Loucy (cell line): ENCODE measurements around the gene CLCN6.

Experiments used
- H2AFZ ChIP-seq: fragments of 200-600 bp; sonication (generic); 2 replicates; pipeline ENCODE4 v1.6.0; 2016; ENCODE audit warnings: antibody characterized with exemption, mild to moderate bottlenecking, low read length, moderate library complexity
- H3F3A ChIP-seq: fragments of 200-600 bp; 2 replicates; pipeline ENCODE4 v1.6.0; 2016; ENCODE audit warnings: antibody characterized with exemption, low read depth, mild to moderate bottlenecking
- H3K27me3 ChIP-seq: fragments of 200-600 bp; sonication (generic); 2 replicates; pipeline ENCODE4 v1.6.1; 2014; ENCODE audit warnings: low read length, mild to moderate bottlenecking; ENCODE audit not compliant: insufficient read depth, poor library complexity, severe bottlenecking
- H3K36me3 ChIP-seq: fragments of 200-600 bp; sonication (generic); 2 replicates; pipeline ENCODE4 v1.6.1; 2016; ENCODE audit warnings: low read length; ENCODE audit not compliant: insufficient read depth
- H3K4me1 ChIP-seq: fragments of 200-600 bp; sonication (generic); 2 replicates; pipeline ENCODE4 v1.5.1; 2014; ENCODE audit warnings: low read length, mild to moderate bottlenecking; ENCODE audit not compliant: insufficient read depth, poor library complexity, severe bottlenecking
- H3K4me2 ChIP-seq: fragments of 200-600 bp; sonication (generic); 2 replicates; pipeline ENCODE4 v1.6.0; 2014; ENCODE audit warnings: antibody characterized with exemption, low read length, low read depth, mild to moderate bottlenecking; ENCODE audit not compliant: poor library complexity, severe bottlenecking
- H3K4me3 ChIP-seq: fragments of 200-600 bp; sonication (generic); 2 replicates; pipeline ENCODE4 v1.5.1; 2014; ENCODE audit warnings: low read length, mild to moderate bottlenecking, mixed read lengths; ENCODE audit not compliant: poor library complexity, severe bottlenecking
- H3K79me2 ChIP-seq: fragments of 200-600 bp; sonication (generic); 2 replicates; pipeline ENCODE4 v1.6.1; 2014; ENCODE audit warnings: low read length; ENCODE audit not compliant: insufficient read depth
- H3K9ac ChIP-seq: fragments of 200-600 bp; sonication (generic); 2 replicates; pipeline ENCODE4 v1.6.0; 2014; ENCODE audit warnings: mild to moderate bottlenecking, low read depth, low read length, moderate library complexity; ENCODE audit not compliant: poor library complexity, severe bottlenecking
- H3K9me2 ChIP-seq: fragments of 200-600 bp; sonication (generic); replicated peaks from 2 replicates; pipeline ENCODE4 v1.6.1; 2016; ENCODE audit warnings: low read depth, low read length, mixed read lengths
- H3K9me3 ChIP-seq: fragments of 200-600 bp; sonication (generic); 2 replicates; pipeline ENCODE4 v1.6.1; 2014; ENCODE audit warnings: mild to moderate bottlenecking, antibody characterized with exemption, low read length, low read depth; ENCODE audit not compliant: insufficient read depth
- H4K20me1 ChIP-seq: fragments of 200-600 bp; sonication (generic); 2 replicates; pipeline ENCODE4 v1.6.0; 2014; ENCODE audit warnings: antibody characterized with exemption, low read length, mild to moderate bottlenecking; ENCODE audit not compliant: insufficient read depth, poor library complexity, severe bottlenecking
- CTCF ChIP-seq: fragments of 200-600 bp; sonication (generic); conservative IDR thresholded peaks from 2 replicates; pipeline ENCODE4 v1.5.1; 2014; ENCODE audit warnings: mild to moderate bottlenecking, antibody characterized with exemption, low read length
- EZH2phosphoT487 ChIP-seq: fragments of 200-600 bp; IDR thresholded peaks from 2 replicates; pipeline ENCODE4 v1.6.1; 2018; ENCODE audit warnings: antibody characterized with exemption, mild to moderate bottlenecking, moderate library complexity, borderline replicate concordance

Gene CLCN6

GRCh38 chr1:11856698-11857097 is 50.7 kb downstream of the CLCN6 start:
- no peaks in the 10 kb centered on the region for H3K27me3 ChIP-seq
- no peaks in the 10 kb centered on the region for H3K79me2 ChIP-seq
- H3K9me3 ChIP-seq = no peaks in the 10 kb centered on the region
- no peaks in the 10 kb centered on the region for H3K36me3 ChIP-seq
- peaks cover 3% of the 10 kb centered on the region for H4K20me1 ChIP-seq
- no peaks in the 10 kb centered on the region for H3K9me2 ChIP-seq
- H3K4me3 ChIP-seq = no peak overlapping the region
- H3K4me2 ChIP-seq = no peak overlapping the region
- TF ChIP-seq EZH2phosphoT487 (no peak), CTCF (no peak)
- no peaks in the 10 kb centered on the region; the same call in 1 of the 2 replicates for H3F3A ChIP-seq
- H2AFZ ChIP-seq = no peak overlapping the region
- no peaks in the 10 kb centered on the region for H3K4me1 ChIP-seq
- H3K9ac ChIP-seq = no peak overlapping the region

- Histone ChIP-seq H3K9me2 (no peaks in the 10 kb centered on the region), H3F3A (no peaks in the 10 kb centered on the region; the same call in 1 of the 2 replicates), H3K9me3 (no peaks in the 10 kb centered on the region), H3K36me3 (no peaks in the 10 kb centered on the region), H3K9ac (no peak overlapping the region), H3K4me2 (no peak overlapping the region), H2AFZ (no peak overlapping the region), H3K27me3 (no peaks in the 10 kb centered on the region), H3K4me1 (no peaks in the 10 kb centered on the region), H4K20me1 (no peaks in the 10 kb centered on the region), H3K79me2 (no peaks in the 10 kb centered on the region), H3K4me3 (no peak overlapping the region)
- no peak for TF ChIP-seq EZH2phosphoT487
- TF ChIP-seq CTCF = no peak
These were observed 51.3 kb downstream of the CLCN6 start for GRCh38 chr1:11857164-11857851.

GRCh38 chr1:11858158-11858557 is 52.2 kb downstream of the CLCN6 start:
- Histone ChIP-seq H2AFZ (no peak overlapping the region), H4K20me1 (no peaks in the 10 kb centered on the region), H3K9me3 (no peaks in the 10 kb centered on the region), H3K4me2 (no peak overlapping the region), H3K4me3 (no peak overlapping the region), H3K27me3 (no peaks in the 10 kb centered on the region), H3F3A (no peaks in the 10 kb centered on the region; the same call in 1 of the 2 replicates), H3K79me2 (no peaks in the 10 kb centered on the region), H3K9ac (no peak overlapping the region), H3K36me3 (no peaks in the 10 kb centered on the region), H3K4me1 (no peaks in the 10 kb centered on the region), H3K9me2 (no peaks in the 10 kb centered on the region)
- TF ChIP-seq CTCF (no peak), EZH2phosphoT487 (no peak)
